ENCODE results near the gene SIX1.

The SIX1 gene

DNA sequence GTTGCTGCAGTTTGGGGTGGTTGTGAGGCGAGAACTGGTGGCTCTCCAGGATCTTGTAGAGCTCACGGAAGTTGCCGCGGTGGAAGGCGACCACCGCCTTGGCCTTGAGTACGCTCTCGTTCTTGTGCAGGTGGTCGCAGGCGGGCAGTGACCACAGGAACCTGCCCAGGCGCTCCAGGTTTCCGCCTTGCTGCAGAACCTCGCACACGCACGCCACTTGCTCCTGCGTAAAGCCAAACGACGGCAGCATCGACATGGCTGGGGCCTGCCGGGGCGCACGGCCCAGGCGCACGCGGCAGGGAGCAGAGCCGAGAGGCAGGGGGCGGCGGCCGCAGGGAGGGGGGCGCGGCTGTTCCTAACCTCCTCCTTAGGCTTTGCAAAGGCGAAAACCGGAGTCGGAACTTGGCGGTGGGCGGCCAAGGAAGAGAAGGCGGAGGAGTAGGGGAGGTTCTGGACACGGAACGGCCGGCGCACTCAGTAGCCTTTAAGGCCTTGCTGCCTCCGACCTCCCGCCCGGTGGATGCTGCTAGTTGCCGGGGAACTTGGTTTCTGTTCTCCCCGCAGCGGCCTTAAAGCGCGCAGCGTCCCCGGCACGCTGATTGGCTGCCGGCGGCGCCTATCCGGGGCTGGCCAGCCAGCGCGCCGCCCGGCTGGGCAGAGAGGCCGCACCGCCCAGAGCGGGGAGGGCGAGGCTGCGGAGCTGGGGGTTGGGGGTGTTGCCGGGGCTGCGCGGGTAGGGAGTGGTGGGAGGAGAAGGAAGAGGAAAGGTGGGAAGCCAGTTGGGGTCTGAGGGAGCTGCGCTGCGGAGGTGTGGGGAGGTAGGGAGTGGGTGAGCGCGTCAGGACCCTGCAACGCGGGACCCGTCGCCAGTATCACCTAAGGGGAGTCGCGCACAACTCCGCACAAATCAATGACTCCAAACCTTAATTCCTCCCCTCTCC is at the start of gene SIX1:
Gene SIX1, minus strand, starts transcription at position 544 of the 941 bp plus-strand sequence. Its CDS starts 288 bp downstream, at position 256.
- peak; percentile 88 to 93 for DNase-seq

DNA sequence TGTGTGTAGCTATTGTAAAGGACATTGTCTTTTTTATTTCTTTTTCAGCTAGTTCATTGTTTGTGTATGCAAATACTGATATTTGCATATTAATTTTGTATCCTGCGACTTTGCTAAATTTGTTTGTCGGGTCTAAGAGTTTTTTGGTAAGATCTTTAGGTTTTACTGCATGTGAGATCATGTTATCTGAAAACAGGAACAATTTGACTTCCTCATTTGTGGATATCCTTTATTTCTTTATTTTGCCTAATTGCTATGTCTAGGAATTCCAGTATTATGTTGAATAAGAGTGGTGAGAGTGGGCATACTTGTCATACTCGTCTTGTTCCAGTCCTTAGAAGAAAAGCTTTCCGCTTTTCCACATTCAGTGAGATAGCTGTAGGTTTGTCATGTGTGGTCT is 46.0 kb upstream of the SIX1 start:
- no peak for DNase-seq

- no peak for DNase-seq
Measured at GRCh38 chr14:60691383-60692113, 42.3 kb upstream of the SIX1 start.

- no peak for DNase-seq
Measured at GRCh38 chr14:60686865-60687264, 37.6 kb upstream of the SIX1 start.

DNA sequence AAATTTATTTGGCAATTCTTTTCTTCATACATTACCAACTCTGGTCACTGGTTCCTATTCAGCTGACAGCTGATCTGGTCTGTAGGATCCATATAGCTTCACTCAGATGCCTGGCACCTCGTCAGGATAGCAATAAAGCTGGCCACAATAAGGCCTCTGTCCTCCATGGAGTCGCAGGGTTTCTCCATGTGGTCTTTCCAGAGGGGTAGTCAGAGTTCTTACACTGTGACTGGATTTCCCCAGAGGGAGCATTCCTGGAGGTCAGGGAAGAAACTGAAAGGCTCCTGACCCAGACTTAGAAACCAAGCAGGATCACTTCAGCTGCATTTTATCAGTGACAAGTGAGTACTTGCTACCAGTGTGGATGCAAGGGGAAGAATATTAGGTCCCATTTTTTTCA is 34.9 kb upstream of the SIX1 start:
- DNase-seq = no peak

GRCh38 chr14:60681271-60681670 is 32.0 kb upstream of the SIX1 start:
- no peak for DNase-seq

- DNase-seq = no peak
Measured at GRCh38 chr14:60680511-60680910, 31.2 kb upstream of the SIX1 start.

DNA sequence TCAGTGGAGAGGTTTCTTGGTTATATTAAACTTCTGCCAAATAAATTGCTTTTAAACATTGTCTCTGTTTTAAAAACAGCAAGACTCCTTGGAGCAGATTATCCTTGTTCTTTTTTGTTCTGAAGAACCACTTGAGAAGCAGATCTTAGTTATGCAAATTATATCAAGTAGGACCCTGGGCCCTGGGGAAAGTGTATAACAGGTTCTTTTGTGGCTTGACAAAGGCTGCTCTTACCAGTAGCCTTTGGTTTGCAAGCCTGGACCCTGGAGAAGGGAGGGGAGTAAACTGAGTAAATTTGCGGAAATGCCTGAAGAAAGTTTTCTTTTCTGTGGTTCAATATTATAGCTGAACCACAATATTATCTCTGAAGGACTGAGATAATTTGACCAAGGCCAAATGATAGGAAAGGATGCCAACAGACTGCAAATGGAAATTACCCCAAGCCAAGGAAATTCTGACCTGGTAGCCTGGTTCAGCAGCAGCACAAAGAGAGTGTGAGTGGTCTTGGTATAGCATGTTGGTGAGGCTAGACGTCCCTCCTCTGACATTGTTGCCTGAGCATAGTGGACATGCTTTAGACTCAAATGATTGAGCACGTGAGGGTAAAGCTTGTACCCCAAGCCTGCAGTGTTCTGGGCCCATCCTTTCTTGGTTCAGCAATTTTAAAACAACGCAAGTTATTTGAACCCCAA is 30.4 kb upstream of the SIX1 start:
- DNase-seq = peak in 1 of 2 experiments; percentile 14

- DNase-seq = no peak
Measured at GRCh38 chr14:60677701-60678100, 28.4 kb upstream of the SIX1 start.

- DNase-seq = no peak
Measured at GRCh38 chr14:60670989-60671388, 21.7 kb upstream of the SIX1 start.

DNA sequence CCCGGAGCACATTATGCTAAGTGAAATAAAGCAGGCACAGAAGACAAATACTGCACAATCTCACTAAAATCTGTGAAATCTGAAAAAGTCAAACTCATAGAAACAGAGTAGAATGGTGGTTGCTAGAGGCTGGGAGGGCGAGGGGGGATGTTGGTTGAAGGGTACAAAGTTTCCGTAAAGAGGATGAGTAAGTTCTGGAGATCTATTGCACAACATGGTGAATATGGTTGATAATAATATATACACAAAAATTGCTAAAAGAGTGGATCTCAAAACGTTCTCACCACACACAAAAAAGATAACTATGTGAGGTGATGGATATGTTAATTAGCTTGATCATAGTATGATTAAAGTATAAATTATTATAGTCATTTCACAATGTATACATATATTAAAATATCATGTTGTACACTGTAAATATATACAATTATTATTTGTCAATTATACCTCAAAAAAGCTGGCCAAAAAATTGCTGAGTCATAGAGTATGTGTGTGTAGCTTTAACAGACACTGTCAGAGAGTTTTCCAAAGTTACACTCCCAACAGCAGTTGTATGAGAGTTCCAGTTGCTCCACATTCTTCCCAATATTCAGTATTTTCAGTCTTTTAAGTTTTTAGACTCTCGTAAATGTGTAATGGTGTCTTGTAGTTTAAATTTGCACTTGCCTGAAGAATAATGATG is 19.3 kb upstream of the SIX1 start:
- no peak for DNase-seq

DNA sequence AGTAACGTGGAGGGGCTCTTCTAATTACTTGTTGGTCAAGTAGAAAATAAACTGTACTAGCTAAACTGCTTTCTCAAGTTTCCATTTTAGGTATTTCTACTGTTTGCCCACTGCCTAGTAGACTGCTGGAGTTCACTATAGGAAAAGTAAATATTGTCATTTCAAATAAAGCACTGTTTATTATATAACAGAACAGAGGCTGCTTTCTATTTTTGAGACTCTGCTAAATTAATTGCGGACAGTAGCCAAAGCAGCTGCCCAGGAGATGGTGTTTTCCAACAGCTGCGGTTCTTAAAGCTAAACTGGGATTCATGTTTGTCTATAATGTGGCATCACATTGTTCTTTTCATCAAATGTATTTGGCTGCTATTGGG is 15.9 kb upstream of the SIX1 start:
- no peak for DNase-seq

DNA sequence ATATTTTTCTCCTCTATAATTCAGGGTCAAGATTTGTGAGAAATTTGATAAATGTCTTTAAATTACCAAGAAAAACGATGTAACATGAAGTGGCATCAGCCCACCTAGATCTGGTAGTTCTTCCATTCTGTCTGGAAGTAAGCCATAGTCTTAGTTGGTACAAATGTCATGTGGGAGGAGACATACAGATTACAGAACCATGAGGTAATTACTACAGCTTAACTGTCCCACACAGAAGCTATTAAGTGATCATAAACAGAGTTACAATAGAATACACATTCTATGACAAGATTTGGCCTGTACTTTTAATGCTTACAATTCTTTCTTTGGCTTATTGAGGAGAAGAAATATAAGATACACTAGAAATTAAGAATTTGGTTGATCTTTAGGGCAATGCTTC is 13.7 kb upstream of the SIX1 start:
- peak in 1 of 2 experiments; percentile 64 for DNase-seq

DNA sequence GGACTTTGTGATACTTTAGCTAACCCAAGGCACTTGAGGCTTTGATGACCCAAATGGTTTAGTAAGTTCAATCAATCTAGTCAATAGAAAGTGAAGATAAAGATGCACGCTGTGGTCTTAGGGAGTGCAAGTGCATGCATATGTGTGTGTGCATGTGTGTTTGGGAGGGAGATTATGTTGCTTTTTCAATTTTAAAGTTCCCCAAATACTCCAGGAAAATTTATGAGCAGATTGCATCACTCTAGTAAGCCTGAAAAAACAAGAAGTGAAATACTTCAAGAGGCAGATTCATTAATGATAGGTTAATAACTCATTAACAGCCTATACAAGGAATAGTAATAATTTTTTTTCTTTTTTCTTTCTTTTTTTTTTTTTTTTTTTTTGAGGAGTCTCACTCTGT is 12.4 kb upstream of the SIX1 start:
- no peak for DNase-seq

DNA sequence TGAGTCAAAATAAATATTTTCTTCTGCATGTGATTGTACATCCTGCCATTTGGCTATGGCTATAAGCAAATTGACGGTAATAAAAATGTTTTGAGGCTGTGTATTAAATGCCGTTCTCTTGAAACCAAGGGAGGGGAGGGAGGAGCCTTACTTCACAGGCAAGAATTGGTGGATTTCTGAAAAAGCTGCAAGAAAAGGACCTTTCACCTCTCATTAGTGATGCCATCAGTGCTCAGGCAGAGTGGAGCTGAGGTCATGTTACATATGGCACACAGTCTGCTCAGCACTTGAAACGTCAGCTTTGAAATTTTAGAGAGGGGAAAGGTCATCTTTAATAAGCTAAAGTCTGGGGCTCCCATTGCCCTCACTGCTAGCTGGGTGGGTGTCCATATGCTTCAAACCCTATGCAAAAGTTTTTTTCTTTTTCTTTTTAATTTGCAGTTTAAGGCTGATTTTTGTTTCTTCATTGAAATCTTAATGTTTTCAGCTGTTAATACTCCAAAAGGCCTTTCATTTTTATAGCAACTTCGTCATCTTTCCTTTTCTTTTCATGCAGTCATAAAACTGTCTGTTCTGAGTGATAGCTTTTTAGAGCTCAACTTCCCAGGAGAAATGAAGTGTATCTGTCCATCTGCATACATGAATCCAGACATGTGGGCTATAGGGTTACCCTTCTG is 9.8 kb upstream of the SIX1 start:
- peak; percentile 94 to 97 for DNase-seq

- peak; percentile 14 to 52 for DNase-seq
Measured at GRCh38 chr14:60658211-60658690, 9.0 kb upstream of the SIX1 start.

DNA sequence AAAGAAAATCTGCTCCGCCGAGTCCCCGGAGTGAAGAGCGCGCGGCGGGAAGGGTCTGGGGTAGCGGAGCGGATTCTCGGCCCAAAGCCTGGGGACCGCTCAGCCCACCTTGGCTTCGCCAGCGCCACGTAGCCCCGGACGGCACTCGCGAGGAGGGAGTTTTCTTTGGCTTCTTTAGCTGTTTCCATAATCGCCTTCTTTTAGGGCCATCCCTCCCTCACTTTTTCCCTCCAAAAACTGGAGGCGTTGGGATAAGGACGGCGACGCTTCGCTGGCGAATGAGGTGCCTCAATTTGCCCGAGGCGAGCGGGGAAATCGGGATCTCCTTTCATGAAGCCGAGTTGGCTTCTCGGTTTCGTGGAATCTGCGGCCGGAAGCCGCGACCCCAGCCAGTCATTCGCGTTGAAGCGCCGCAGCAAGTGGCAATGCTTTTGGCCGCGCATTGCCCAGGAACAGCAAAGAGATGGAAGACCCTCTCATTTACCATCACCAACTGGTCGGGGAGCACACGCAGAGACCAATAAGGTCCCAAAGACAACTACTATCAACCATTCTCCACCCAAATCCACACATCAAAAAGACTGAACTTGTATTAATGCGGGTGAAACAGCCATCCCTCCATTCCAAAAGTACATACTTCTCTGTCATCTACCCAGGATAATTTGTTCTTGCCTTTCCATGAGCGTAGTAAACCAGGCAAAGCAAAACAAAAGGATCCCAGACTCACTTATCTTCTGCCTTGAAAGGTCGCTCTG is 8.4 kb upstream of the SIX1 start:
- peak in 1 of 2 experiments; percentile 45 for DNase-seq

- DNase-seq = peak; percentile 60 to 81
Measured at GRCh38 chr14:60656686-60657455, 7.6 kb upstream of the SIX1 start.

- DNase-seq = peak; percentile 63 to 75
Measured at GRCh38 chr14:60655898-60656685, 6.8 kb upstream of the SIX1 start.
